AG04449 (cell line): ENCODE measurements around the gene HERC4.

Experiments used
- CTCF ChIA-PET: fragments of 350-600 bp; formaldehyde crosslinking; extraction: SDS; loops from one replicate; lab custom pipeline; 2021; ENCODE audit warnings: antibody characterized with exemption; lab: Yijun Ruan, JAX
- POLR2A ChIA-PET: fragments of 400-600, 350-600 bp; formaldehyde crosslinking; extraction: SDS; loops from one replicate; lab custom pipeline; 2020; ENCODE audit warnings: antibody characterized with exemption, inconsistent platforms; lab: Yijun Ruan, JAX
- DNase-seq: peaks from one replicate; pipeline ENCODE4 v3.0.0-alpha.2; 2010; ENCODE audit warnings: low read depth, low spot score
- H3K4me3 ChIP-seq: 2 replicates; pipeline ENCODE4 v1.5.1; 2011; ENCODE audit warnings: low read depth, mild to moderate bottlenecking, control low read depth, low read length
- CTCF ChIP-seq: IDR thresholded peaks from one replicate; pipeline ENCODE4 v1.5.1; 2011; ENCODE audit warnings: mild to moderate bottlenecking, moderate library complexity, low read length, control low read depth, inconsistent platforms; ENCODE audit not compliant: insufficient read depth; ENCODE audit errors: missing control alignments

Gene HERC4

GRCh38 chr10:68074031-68074774, 880 bp downstream of the HERC4 start:
- POLR2A ChIA-PET = no interaction called here
- H3K4me3 ChIP-seq = peak overlapping the region; percentile 97
- no peak for TF ChIP-seq CTCF
- no peak for DNase-seq
- CTCF ChIA-PET = interaction anchor here (0.6 to 0.7 kb wide), 2 partner anchors 19 to 82 kb away, joined by 3 to 4 read pairs; no protein-coding TSS in a partner anchor

GRCh38 chr10:68073631-68074030, 1.5 kb downstream of the HERC4 start:
- DNase-seq = no peak
- ChIA-PET CTCF (no interaction called here), POLR2A (no interaction called here)
- peak overlapping the region; percentile 97 for H3K4me3 ChIP-seq
- TF ChIP-seq CTCF = no peak

- no peak for DNase-seq
- ChIA-PET POLR2A (interaction anchor here (0.6 kb wide), 1 partner anchor 9 kb away, joined by 4 read pairs; no protein-coding TSS in a partner anchor), CTCF (interaction anchor here (1.0 to 2.0 kb wide), 3 partner anchors 15 to 145 kb away, joined by 4 to 6 read pairs (median 6); no protein-coding TSS in a partner anchor)
- H3K4me3 ChIP-seq = no peak overlapping the region
- TF ChIP-seq CTCF = no peak
These were observed 7.6 kb downstream of the HERC4 start for GRCh38 chr10:68067508-68067907.

GRCh38 chr10:68067029-68067428, 8.1 kb downstream of the HERC4 start:
- POLR2A ChIA-PET = no interaction called here
- H3K4me3 ChIP-seq = no peak overlapping the region
- CTCF ChIA-PET = interaction anchor here (1.0 to 1.8 kb wide), 3 partner anchors 88 to 146 kb away, joined by 4 to 8 read pairs (median 6); no protein-coding TSS in a partner anchor
- DNase-seq = no peak
- no peak for TF ChIP-seq CTCF

- H3K4me3 ChIP-seq = no peak overlapping the region
- no peak for TF ChIP-seq CTCF
- POLR2A ChIA-PET = no interaction called here
- DNase-seq = no peak
- CTCF ChIA-PET = interaction anchor here (0.8 to 1.2 kb wide), 2 partner anchors 9 to 103 kb away, joined by 3 to 4 read pairs; no protein-coding TSS in a partner anchor
These were observed 21.5 kb downstream of the HERC4 start for GRCh38 chr10:68053553-68053952.

- DNase-seq = no peak
- ChIA-PET POLR2A (interaction anchor here (0.6 kb wide), 1 partner anchor 13 kb away, joined by 3 read pairs; no protein-coding TSS in a partner anchor), CTCF (interaction anchor here (0.7 kb wide), 1 partner anchor 103 kb away, joined by 4 read pairs; no protein-coding TSS in a partner anchor)
- TF ChIP-seq CTCF = no peak
- no peak overlapping the region for H3K4me3 ChIP-seq
These were observed 22.6 kb downstream of the HERC4 start for GRCh38 chr10:68052463-68052862.
